ENCODE measurements around the gene TIMP3.

Gene TIMP3

DNA sequence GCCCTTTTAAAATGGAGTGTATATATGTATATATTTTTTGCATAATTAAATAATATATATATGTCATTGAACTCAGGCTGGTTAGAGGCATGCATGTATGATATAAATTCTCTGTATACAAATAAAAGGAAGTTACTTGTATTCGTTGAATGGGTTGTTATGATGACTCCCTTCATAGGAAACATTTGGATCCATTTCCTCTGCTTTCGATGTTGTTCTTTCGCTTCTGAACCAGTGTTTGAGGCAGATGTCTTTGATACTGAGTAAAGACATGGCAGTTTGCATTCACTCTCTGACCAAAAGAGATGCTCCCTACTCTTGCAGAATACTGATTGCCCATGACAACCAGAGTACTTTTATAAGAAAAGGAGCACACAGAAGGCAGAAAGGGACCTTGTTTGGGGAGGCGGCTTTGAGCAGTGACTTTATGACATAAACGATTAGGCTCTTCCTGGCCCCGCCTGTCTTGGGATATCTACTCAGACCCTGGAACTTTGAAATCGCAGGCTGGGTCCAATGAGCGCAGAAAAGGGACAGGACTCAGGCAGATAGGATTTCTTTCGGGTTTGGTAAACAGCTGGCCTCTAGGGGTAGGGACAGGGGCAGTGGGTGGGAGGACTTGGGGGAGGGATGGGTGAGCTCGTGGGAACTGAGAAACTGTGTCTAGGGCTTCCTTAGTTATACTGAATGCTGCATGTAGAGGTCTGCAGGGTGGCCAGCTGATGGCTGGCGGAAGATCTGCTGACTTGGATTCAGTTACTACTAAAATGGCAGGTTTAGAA lies 23.2 kb downstream of the TIMP3 start:
- ChIA-PET CTCF (interaction anchor here (0.8 to 1.9 kb wide), 8 partner anchors 11 to 296 kb away, joined by 3 to 10 read pairs (median 4); no protein-coding TSS in a partner anchor), POLR2A (no interaction called here)
- H3K4me1 ChIP-seq (ENCODE audit: control insufficient read depth, insufficient read depth, low read length), result no peaks in the 10 kb centered on the region
- H3K4me3 ChIP-seq (ENCODE audit: low read depth, low read length), result no peak overlapping the region
- H3K27ac ChIP-seq (ENCODE audit: extremely low read depth, low read depth, low read length), result no peak overlapping the region
- no peaks in the 10 kb centered on the region for H3K9me3 ChIP-seq (ENCODE audit: control insufficient read depth, insufficient read depth, low read depth, low read length)
- no peaks in the 10 kb centered on the region for H3K36me3 ChIP-seq (ENCODE audit: control insufficient read depth in 2 of 2, insufficient read depth in 1 of 2, low read length in 2 of 2)
- TF ChIP-seq ZNF785 (tag by site-specific recombination; IDR thresholded peaks at IDR 0.05) (no peak), ZNF248 (tag by site-specific recombination; IDR thresholded peaks at IDR 0.05) (no peak), ZNF19 (tag by site-specific recombination; IDR thresholded peaks at IDR 0.05; ENCODE audit: low read depth) (no peak), ZNF768 (tag by site-specific recombination; IDR thresholded peaks at IDR 0.05) (no peak), ZNF155 (tag by site-specific recombination; IDR thresholded peaks at IDR 0.05) (no peak), ZNF701 (tag by site-specific recombination; IDR thresholded peaks at IDR 0.05) (no peak), GFI1B (tag by site-specific recombination; IDR thresholded peaks at IDR 0.05) (no peak), ZNF707 (tag by site-specific recombination; IDR thresholded peaks at IDR 0.05) (no peak), ZNF37A (tag by site-specific recombination; IDR thresholded peaks at IDR 0.05) (no peak), RBAK (tag by site-specific recombination; IDR thresholded peaks at IDR 0.05) (no peak), MEIS1 (CRISPR knock-in tag; IDR thresholded peaks at IDR 0.05; ENCODE audit: borderline replicate concordance) (no peak), ZNF394 (tag by site-specific recombination; IDR thresholded peaks at IDR 0.05; ENCODE audit: borderline replicate concordance) (no peak), GLIS2 (tag by site-specific recombination; IDR thresholded peaks at IDR 0.05) (no peak), GLI2 (tag by site-specific recombination; IDR thresholded peaks at IDR 0.05; ENCODE audit: borderline replicate concordance, low read depth) (no peak), ZNF354C (tag by site-specific recombination; IDR thresholded peaks at IDR 0.05; ENCODE audit: borderline replicate concordance, low read depth) (no peak), ZBTB26 (tag by site-specific recombination; optimal IDR thresholded peaks at IDR 0.05) (no peak), ZBTB1 (tag by site-specific recombination; IDR thresholded peaks at IDR 0.05) (no peak)
- TF ChIP-seq, protein P1, sequence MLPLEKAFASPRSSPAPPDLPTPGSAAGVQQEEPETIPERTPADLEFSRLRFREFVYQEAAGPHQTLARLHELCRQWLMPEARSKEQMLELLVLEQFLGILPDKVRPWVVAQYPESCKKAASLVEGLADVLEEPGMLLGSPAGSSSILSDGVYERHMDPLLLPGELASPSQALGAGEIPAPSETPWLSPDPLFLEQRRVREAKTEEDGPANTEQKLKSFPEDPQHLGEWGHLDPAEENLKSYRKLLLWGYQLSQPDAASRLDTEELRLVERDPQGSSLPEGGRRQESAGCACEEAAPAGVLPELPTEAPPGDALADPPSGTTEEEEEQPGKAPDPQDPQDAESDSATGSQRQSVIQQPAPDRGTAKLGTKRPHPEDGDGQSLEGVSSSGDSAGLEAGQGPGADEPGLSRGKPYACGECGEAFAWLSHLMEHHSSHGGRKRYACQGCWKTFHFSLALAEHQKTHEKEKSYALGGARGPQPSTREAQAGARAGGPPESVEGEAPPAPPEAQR (tag by site-specific recombination; IDR thresholded peaks at IDR 0.05), result no peak
- TF ChIP-seq, protein P2, sequence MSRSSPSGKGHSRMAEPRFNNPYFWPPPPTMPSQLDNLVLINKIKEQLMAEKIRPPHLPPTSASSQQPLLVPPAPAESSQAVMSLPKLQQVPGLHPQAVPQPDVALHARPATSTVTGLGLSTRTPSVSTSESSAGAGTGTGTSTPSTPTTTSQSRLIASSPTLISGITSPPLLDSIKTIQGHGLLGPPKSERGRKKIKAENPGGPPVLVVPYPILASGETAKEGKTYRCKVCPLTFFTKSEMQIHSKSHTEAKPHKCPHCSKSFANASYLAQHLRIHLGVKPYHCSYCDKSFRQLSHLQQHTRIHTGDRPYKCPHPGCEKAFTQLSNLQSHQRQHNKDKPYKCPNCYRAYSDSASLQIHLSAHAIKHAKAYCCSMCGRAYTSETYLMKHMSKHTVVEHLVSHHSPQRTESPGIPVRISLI (tag by site-specific recombination; IDR thresholded peaks at IDR 0.05), result no peak
- TF ChIP-seq, protein P3, sequence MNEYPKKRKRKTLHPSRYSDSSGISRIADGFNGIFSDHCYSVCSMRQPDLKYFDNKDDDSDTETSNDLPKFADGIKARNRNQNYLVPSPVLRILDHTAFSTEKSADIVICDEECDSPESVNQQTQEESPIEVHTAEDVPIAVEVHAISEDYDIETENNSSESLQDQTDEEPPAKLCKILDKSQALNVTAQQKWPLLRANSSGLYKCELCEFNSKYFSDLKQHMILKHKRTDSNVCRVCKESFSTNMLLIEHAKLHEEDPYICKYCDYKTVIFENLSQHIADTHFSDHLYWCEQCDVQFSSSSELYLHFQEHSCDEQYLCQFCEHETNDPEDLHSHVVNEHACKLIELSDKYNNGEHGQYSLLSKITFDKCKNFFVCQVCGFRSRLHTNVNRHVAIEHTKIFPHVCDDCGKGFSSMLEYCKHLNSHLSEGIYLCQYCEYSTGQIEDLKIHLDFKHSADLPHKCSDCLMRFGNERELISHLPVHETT (tag by site-specific recombination; IDR thresholded peaks at IDR 0.05), result no peak

- ChIA-PET POLR2A (interaction anchor here (1.1 kb wide), 1 partner anchor 25 kb away, joined by 3 read pairs; the partner anchor contains the start of gene TIMP3), CTCF (interaction anchor here (0.5 to 1.8 kb wide), 4 partner anchors 10 to 1028 kb away, joined by 3 to 8 read pairs (median 4); no protein-coding TSS in a partner anchor)
- TF ChIP-seq ZNF416 (tag by site-specific recombination; IDR thresholded peaks at IDR 0.05) (no peak), ZNF146 (tag by site-specific recombination; IDR thresholded peaks at IDR 0.05) (no peak), ZBTB7A (tag by site-specific recombination; IDR thresholded peaks at IDR 0.05; ENCODE audit: low read depth) (no peak), ZNF837 (tag by site-specific recombination; IDR thresholded peaks at IDR 0.05) (no peak), BCL11B (tag by site-specific recombination; IDR thresholded peaks at IDR 0.05; ENCODE audit: low read depth) (no peak)
Observed at GRCh38 chr22:32826537-32826936, 25.0 kb downstream of the TIMP3 start.

More at GRCh38 chr22:32826537-32826936, 25.0 kb downstream of the TIMP3 start:
- Histone ChIP-seq H3K4me1 (ENCODE audit: control insufficient read depth, insufficient read depth, low read length) (no peaks in the 10 kb centered on the region), H3K4me3 (ENCODE audit: low read depth, low read length) (no peak overlapping the region), H3K9me3 (ENCODE audit: control insufficient read depth, insufficient read depth, low read depth, low read length) (no peaks in the 10 kb centered on the region), H3K27ac (ENCODE audit: extremely low read depth, low read depth, low read length) (no peak overlapping the region), H3K36me3 (ENCODE audit: control insufficient read depth in 2 of 2, insufficient read depth in 1 of 2, low read length in 2 of 2) (no peaks in the 10 kb centered on the region)

Data from HEK293 (cell line).